Right lobe of liver (tissue), 6 donors: ENCODE data around the gene RNF103. TPM values are rescaled to one million over a fixed set of nuclear protein-coding genes. Genes with fewer than 3 reads are reported as not detected.

Source experiments
- ATAC-seq, 4 donors: fragments of 200-7000 bp; cut with Tn5 transposase; one replicate each; pipeline ENCODE4 v1.9.1; 2020; ENCODE audit warnings: mild to moderate bottlenecking in 4 of 4, moderate library complexity in 4 of 4
- DNase-seq, 3 donors: peaks; one replicate each; pipeline ENCODE4 v3.0.0-alpha.2; 2020
- H3K27ac ChIP-seq, 3 donors: fragments of 200-600 bp; one replicate each; pipeline ENCODE4 v1.8.0; 2022
- H3K27me3 ChIP-seq, 2 donors: fragments of 200-600 bp; one replicate each; pipeline ENCODE4 v1.8.0; 2022
- H3K36me3 ChIP-seq, 4 donors: fragments of 200-600 bp; sonication (generic) in 1 of 4; one replicate each; pipeline versions ENCODE4 v1.5.1 to v1.8.0; 2017 to 2022; ENCODE audit warnings: control low read depth in 1 of 4
- H3K4me1 ChIP-seq, 4 donors: fragments of 200-600 bp; sonication (generic) in 1 of 4; one replicate each; pipeline versions ENCODE4 v1.5.1 to v1.8.0; 2017 to 2022; ENCODE audit warnings: control low read depth in 1 of 4
- H3K4me3 ChIP-seq, 3 donors: fragments of 200-600 bp; one replicate each; pipeline ENCODE4 v1.8.0; 2022
- H3K9me3 ChIP-seq, 4 donors: fragments of 200-600 bp; sonication (generic) in 1 of 4; one replicate each; pipeline versions ENCODE4 v1.5.1 to v1.8.0; 2017 to 2022; ENCODE audit warnings: control low read depth in 1 of 4
- CTCF ChIP-seq, 4 donors: fragments of 200-600 bp in 3 of 4; fragments of 450-650 bp in 1 of 4; IDR thresholded peaks; one replicate each; pipeline versions ENCODE4 v1.5.1 to v1.8.0; 2016 to 2022; ENCODE audit warnings: antibody characterized with exemption in 4 of 4, mild to moderate bottlenecking in 2 of 4
- POLR2A ChIP-seq: fragments of 450-650 bp; IDR thresholded peaks from one replicate; pipeline ENCODE4 v1.6.1; 2017; ENCODE audit warnings: antibody characterized with exemption, mild to moderate bottlenecking
- WGBS: methylation state at CpG from one replicate; pipeline ENCODE4 v1.1.6; 2018; ENCODE audit warnings: low coverage, low lambda C conversion rate; ENCODE audit not compliant: insufficient coverage; ENCODE audit errors: missing lambda C conversion rate; 5-methylcytosine and 5-hydroxymethylcytosine counted together
- intact Hi-C, 2 donors: fragments of 100-400 bp; cut with DNase I; formaldehyde crosslinking; loops; one replicate each; pipeline versions ENCODE4 v1.11.2 to v1.14.1; 2022
- total RNA-seq, 6 experiments: library from RNA; depleted of rRNA in 2 of 6; stranded (reverse); fragments of >200 nt in 2 of 6; fragmentation: NEBNext Ultra II Directional in 3 of 6; extraction: Animal tissue kit (Norgen Biotek cat#: 25700) in 3 of 6; gene quantifications; one replicate each; pipeline versions ENCODE4 v1.1.0 to v1.2.4, GENCODE V29; 2016 to 2023
- donor health status: DM: no; HTN: yes; CAD: no.
- donor health status: DM: no; HTN: no; CAD: no.
- donor health status: DM: no; HTN: no; CAD: no.
- donor health status: DM: no; HTN: yes; CAD: no.
- donor health status: DM: no; HTN: yes; CAD: no.

Gene RNF103
- total RNA-seq, 6 experiments from 2014 or later: 30.6 to 47.7 (median 39.7) TPM

- H3K27me3 ChIP-seq: no peaks in the 10 kb centered on the region
- peak overlapping the region; percentile 74 to 78 (median 77) for H3K4me3 ChIP-seq
- DNase-seq (peak in 2 of 3 donors; percentile 32 to 64), ATAC-seq (peak in 3 of 4 donors; percentile 1 to 33 (median 33))
- H3K36me3 ChIP-seq: peaks cover 0 to 22% (median 1%) of the 10 kb centered on the region in 4 donors
- H3K4me1 ChIP-seq: peaks cover 0 to 22% (median 7%) of the 10 kb centered on the region in 4 donors
- 0% methylated on average over 19 of the region's 29 CpGs for WGBS
- H3K27ac ChIP-seq: peak overlapping the region; percentile 95 to 98 (median 96)
- no peaks in the 10 kb centered on the region for H3K9me3 ChIP-seq
- no peak for TF ChIP-seq POLR2A
- no peak for TF ChIP-seq CTCF (IDR thresholded peaks at IDR 0.05)
- intact Hi-C loops: no loop called here
Observed at GRCh38 chr2:86622519-86623042, 1.1 kb downstream of the RNF103 start.

GRCh38 chr2:86621280-86621943, 2.3 kb downstream of the RNF103 start:
- ATAC-seq (no peak), DNase-seq (no peak)
- Histone ChIP-seq H3K9me3 (no peaks in the 10 kb centered on the region), H3K27ac (peak overlapping the region; percentile 20 to 96 (median 95)), H3K4me1 (peaks cover 0 to 25% (median 10%) of the 10 kb centered on the region in 4 donors), H3K27me3 (no peaks in the 10 kb centered on the region), H3K36me3 (peaks cover 0 to 23% (median 1%) of the 10 kb centered on the region in 4 donors), H3K4me3 (peak overlapping the region; percentile 74 to 78 (median 77))
- intact Hi-C loops: no loop called here
- peak in 1 of 4 donors; percentile 8 for TF ChIP-seq CTCF (IDR thresholded peaks at IDR 0.05)
- no peak for TF ChIP-seq POLR2A
- WGBS: 3% methylated on average over 6 of the region's 6 CpGs

- Histone ChIP-seq H3K27ac (no peak overlapping the region), H3K27me3 (no peaks in the 10 kb centered on the region), H3K4me3 (no peak overlapping the region), H3K36me3 (peaks cover 0 to 39% (median 1%) of the 10 kb centered on the region in 4 donors), H3K4me1 (peaks cover 0 to 39% (median 12%) of the 10 kb centered on the region in 4 donors), H3K9me3 (no peaks in the 10 kb centered on the region)
- ATAC-seq: no peak
- no peak for DNase-seq
- no peak for TF ChIP-seq POLR2A
- no peak for TF ChIP-seq CTCF (IDR thresholded peaks at IDR 0.05)
- intact Hi-C loops: no loop called here
Observed at GRCh38 chr2:86617738-86618137, 5.9 kb downstream of the RNF103 start.

- 93% methylated on average over 3 of the region's 3 CpGs for WGBS
- TF ChIP-seq POLR2A (no peak), CTCF (IDR thresholded peaks at IDR 0.05) (no peak)
- intact Hi-C loops: no loop called here
- DNase-seq (no peak), ATAC-seq (no peak)
- Histone ChIP-seq H3K27ac (peak overlapping the region in 2 of 3 donors; percentile 16 to 31), H3K27me3 (no peaks in the 10 kb centered on the region), H3K36me3 (peaks cover 0 to 39% (median 1%) of the 10 kb centered on the region in 4 donors), H3K4me3 (no peak overlapping the region), H3K4me1 (peaks cover 0 to 39% (median 12%) of the 10 kb centered on the region in 4 donors), H3K9me3 (no peaks in the 10 kb centered on the region)
Observed at GRCh38 chr2:86617153-86617552, 6.5 kb downstream of the RNF103 start.
